GM23248 (cell line): ENCODE results near the gene OR9A2. TPM values are rescaled to one million over a fixed set of nuclear protein-coding genes. Genes with fewer than 3 reads are reported as not detected.
A peak's percentile ranks its signal among the peaks of the same experiment; 100 is the strongest.

ENCODE experiments used
- DNase-seq: peaks from one replicate; pipeline ENCODE4 v3.0.0-alpha.2; 2015
- H2AFZ ChIP-seq: fragments of 200-600 bp; sonication (generic); 2 replicates; pipeline ENCODE4 v1.6.1; 2016; ENCODE audit warnings: antibody characterized with exemption
- H3F3A ChIP-seq: fragments of 200-600 bp; sonication (generic); 2 replicates; pipeline ENCODE4 v1.6.1; 2016; ENCODE audit warnings: mild to moderate bottlenecking, antibody characterized with exemption, mixed run types; ENCODE audit not compliant: insufficient read depth
- H3K27ac ChIP-seq: fragments of 200-600 bp; sonication (generic); 2 replicates; pipeline ENCODE4 v1.5.1; 2016; ENCODE audit warnings: mild to moderate bottlenecking
- H3K27me3 ChIP-seq: fragments of 200-600 bp; sonication (generic); replicated peaks from 2 replicates; pipeline ENCODE4 v1.6.1; 2016; ENCODE audit warnings: mild to moderate bottlenecking; ENCODE audit not compliant: insufficient read depth
- H3K36me3 ChIP-seq: fragments of 200-600 bp; sonication (generic); 2 replicates; pipeline ENCODE4 v1.6.1; 2016; ENCODE audit warnings: low read depth, mild to moderate bottlenecking
- H3K4me1 ChIP-seq: fragments of 200-600 bp; sonication (generic); 2 replicates; pipeline ENCODE4 v1.6.1; 2016; ENCODE audit warnings: mild to moderate bottlenecking; ENCODE audit not compliant: insufficient read depth
- H3K4me2 ChIP-seq: fragments of 200-600 bp; sonication (generic); one replicate; pipeline ENCODE4 v1.6.1; 2016; ENCODE audit warnings: mild to moderate bottlenecking; ENCODE audit not compliant: unreplicated experiment
- H3K4me3 ChIP-seq: fragments of 200-600 bp; sonication (generic); 2 replicates; pipeline ENCODE4 v1.5.1; 2016; ENCODE audit warnings: mild to moderate bottlenecking
- H3K79me2 ChIP-seq: fragments of 200-600 bp; sonication (generic); 2 replicates; pipeline ENCODE4 v1.6.1; 2016; ENCODE audit warnings: mild to moderate bottlenecking; ENCODE audit not compliant: insufficient read depth
- H3K9ac ChIP-seq: fragments of 200-600 bp; sonication (generic); 2 replicates; pipeline ENCODE4 v1.6.1; 2016; ENCODE audit warnings: mild to moderate bottlenecking
- H3K9me2 ChIP-seq: fragments of 200-600 bp; sonication (generic); 2 replicates; pipeline ENCODE4 v1.6.1; 2016; ENCODE audit warnings: mixed run types, mild to moderate bottlenecking, moderate library complexity; ENCODE audit not compliant: insufficient read depth
- H3K9me3 ChIP-seq: fragments of 200-600 bp; sonication (generic); one replicate; pipeline ENCODE4 v1.6.1; 2017; ENCODE audit warnings: low read depth
- H4K20me1 ChIP-seq: fragments of 200-600 bp; sonication (generic); 2 replicates; pipeline ENCODE4 v1.6.0; 2016; ENCODE audit not compliant: insufficient read depth
- EZH2 ChIP-seq: fragments of 200-600 bp; sonication (generic); IDR thresholded peaks from 2 replicates; pipeline ENCODE4 v1.6.1; 2018; ENCODE audit warnings: antibody characterized with exemption, mild to moderate bottlenecking; ENCODE audit not compliant: insufficient read depth, poor library complexity, severe bottlenecking
- EZH2phosphoT487 ChIP-seq: fragments of 200-600 bp; sonication (generic); IDR thresholded peaks from 2 replicates; pipeline ENCODE4 v1.6.1; 2018; ENCODE audit warnings: antibody characterized with exemption, moderate library complexity, mild to moderate bottlenecking, low read depth; ENCODE audit not compliant: insufficient read depth
- WGBS, 2 experiments: methylation state at CpG; one replicate each; pipeline ENCODE4 v1.1.6; 2015 to 2017; ENCODE audit warnings: low lambda C conversion rate in 2 of 2, low coverage in 1 of 2; ENCODE audit errors: missing lambda C conversion rate in 2 of 2; 5-methylcytosine and 5-hydroxymethylcytosine counted together
- in situ Hi-C: fragments of 300-500 bp; cut with MboI; formaldehyde crosslinking; loops from 2 replicates; pipeline ENCODE4 v1.15.0; 2020
- polyA plus RNA-seq: library from polyadenylated mRNA; unstranded; fragments of >200 nt; fragmentation: Nextera tagmentation; extraction: Ambion mirVana; gene quantifications from 2 replicates; pipeline ENCODE4 v1.2.1, GENCODE V29; 2016
- total RNA-seq: library from RNA; depleted of rRNA; stranded (reverse); fragments of >200 nt; shearing (Covaris generic); gene quantifications from 2 replicates; pipeline ENCODE4 v1.2.3, GENCODE V29; 2014

Gene OR9A2
- total and polyA plus RNA-seq, 2 experiments from 2014 or later = not detected

DNA sequence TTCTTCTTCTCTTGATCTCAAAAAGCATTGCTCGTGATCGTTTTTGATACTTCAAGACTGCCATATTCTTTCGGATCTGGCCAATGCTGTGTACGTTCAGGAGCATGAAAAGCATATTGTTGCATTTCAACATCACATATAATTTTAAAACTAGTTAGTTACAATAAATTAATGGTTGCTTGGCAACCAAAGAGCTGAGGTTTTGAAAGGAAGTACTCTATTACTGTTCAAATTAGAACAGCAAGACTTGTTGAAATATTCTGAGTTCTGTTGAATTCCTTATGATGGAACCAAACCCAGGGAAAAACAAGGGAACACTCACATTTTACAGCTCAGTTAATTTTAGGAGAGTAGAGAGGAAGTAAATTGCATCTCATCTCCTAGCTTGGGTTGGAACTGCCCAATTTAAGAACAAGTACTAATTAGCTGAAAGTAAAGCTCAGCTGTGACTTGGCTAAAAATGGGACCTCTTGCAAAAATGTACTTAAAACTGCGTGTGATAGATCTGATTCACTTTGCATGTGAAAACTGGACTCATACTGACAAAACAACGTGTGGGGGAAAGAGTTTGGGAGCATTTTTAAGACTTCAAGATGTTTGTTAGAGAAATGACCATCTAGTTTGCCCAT is 21.2 kb downstream of the OR9A2 start:
- no peaks in the 10 kb centered on the region for H3K4me1 ChIP-seq
- H3K9ac ChIP-seq = no peak overlapping the region
- no peaks in the 10 kb centered on the region for H3K36me3 ChIP-seq
- 32 to 33% methylated on average over 6 of the region's 6 CpGs for WGBS, 2 experiments
- in situ Hi-C loops = loop anchor here (5.0 kb wide), 1 partner anchor 207 kb away; no protein-coding TSS in a partner anchor
- no peaks in the 10 kb centered on the region for H3K9me3 ChIP-seq
- H3K4me3 ChIP-seq = no peak overlapping the region
- no peaks in the 10 kb centered on the region for H3K79me2 ChIP-seq
- H3K27me3 ChIP-seq = 0 out of 2 replicates have a peak, but pooled peaks cover 16% of the 10 kb centered on the region
- no peaks in the 10 kb centered on the region for H4K20me1 ChIP-seq
- TF ChIP-seq EZH2 (no peak), EZH2phosphoT487 (no peak)
- H3K27ac ChIP-seq = no peak overlapping the region
- DNase-seq = no peak
- no peak overlapping the region for H3K4me2 ChIP-seq
- H3K9me2 ChIP-seq = no peaks in the 10 kb centered on the region
- no peaks in the 10 kb centered on the region for H3F3A ChIP-seq
- no peak overlapping the region for H2AFZ ChIP-seq

GRCh38 chr7:143003393-143004051 is 23.4 kb downstream of the OR9A2 start:
- in situ Hi-C loops = no loop called here
- H3K9ac ChIP-seq = no peak overlapping the region
- no peaks in the 10 kb centered on the region for H4K20me1 ChIP-seq
- TF ChIP-seq EZH2 (no peak), EZH2phosphoT487 (no peak)
- no peaks in the 10 kb centered on the region for H3K9me3 ChIP-seq
- peak overlapping the region; percentile 71 for H3K4me2 ChIP-seq
- H3K4me3 ChIP-seq = peak overlapping the region; percentile 65
- H2AFZ ChIP-seq = peak overlapping the region; percentile 97
- H3K9me2 ChIP-seq = no peaks in the 10 kb centered on the region
- 33 to 40% methylated on average over 6 of the region's 6 CpGs for WGBS, 2 experiments
- H3K4me1 ChIP-seq = no peaks in the 10 kb centered on the region
- no peaks in the 10 kb centered on the region for H3K79me2 ChIP-seq
- 0 out of 2 replicates have a peak, but pooled peaks cover 16% of the 10 kb centered on the region for H3K27me3 ChIP-seq
- peak; percentile 62 for DNase-seq
- H3K36me3 ChIP-seq = no peaks in the 10 kb centered on the region
- no peak overlapping the region for H3K27ac ChIP-seq
- H3F3A ChIP-seq = no peaks in the 10 kb centered on the region

DNA sequence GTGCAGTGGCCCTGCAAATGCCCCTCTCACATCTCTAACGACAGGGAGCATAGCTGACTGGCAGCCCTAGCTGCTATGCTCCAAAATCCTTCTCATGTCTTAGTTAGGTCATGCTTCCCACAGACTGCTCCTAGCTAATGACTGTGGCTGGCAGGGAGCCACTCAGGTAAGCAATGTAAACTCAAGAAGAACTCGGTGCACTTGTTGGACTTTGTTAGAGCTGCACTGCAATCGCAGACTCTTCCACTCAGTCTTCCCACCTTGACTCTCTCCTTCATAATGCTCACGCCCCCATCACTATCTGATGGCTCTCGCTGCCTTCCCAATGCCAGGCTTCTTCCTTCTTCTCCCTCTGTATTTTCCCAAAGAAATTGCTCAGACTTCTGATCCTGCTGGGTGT is 24.0 kb downstream of the OR9A2 start:
- Histone ChIP-seq H3K4me1 (no peaks in the 10 kb centered on the region), H3K36me3 (no peaks in the 10 kb centered on the region), H3F3A (no peaks in the 10 kb centered on the region), H3K9ac (no peak overlapping the region), H3K4me2 (peak overlapping the region; percentile 71), H3K27me3 (0 out of 2 replicates have a peak, but pooled peaks cover 16% of the 10 kb centered on the region), H3K79me2 (no peaks in the 10 kb centered on the region), H3K9me3 (no peaks in the 10 kb centered on the region), H3K27ac (no peak overlapping the region), H3K4me3 (peak overlapping the region; percentile 65), H2AFZ (peak overlapping the region; percentile 97), H3K9me2 (no peaks in the 10 kb centered on the region), H4K20me1 (no peaks in the 10 kb centered on the region)
- no peak for DNase-seq
- TF ChIP-seq EZH2phosphoT487 = no peak
- TF ChIP-seq EZH2 = no peak
- WGBS, 2 experiments = 68 to 75% methylated on average over 5 of the region's 5 CpGs
- in situ Hi-C loops = no loop called here

DNA sequence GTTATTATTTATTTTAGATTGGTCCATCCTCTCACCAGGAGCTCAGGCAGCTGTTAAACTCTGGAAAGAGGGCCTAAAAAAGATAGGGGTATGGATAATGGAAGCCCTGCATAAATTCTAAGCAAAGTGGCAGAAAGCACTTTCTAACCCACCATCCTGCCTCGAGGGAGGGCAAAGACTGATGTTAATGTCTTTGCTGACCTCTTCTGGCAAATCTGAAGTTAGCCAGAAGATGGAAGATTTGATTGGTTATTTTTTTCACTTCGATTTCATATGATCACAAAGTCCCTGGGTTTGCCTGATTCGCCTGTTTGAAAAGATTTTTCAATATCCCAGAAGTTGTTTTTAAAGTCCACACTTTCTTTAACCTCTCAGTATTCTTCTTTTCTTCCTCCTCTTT is 24.8 kb downstream of the OR9A2 start:
- Histone ChIP-seq H3K9me3 (no peaks in the 10 kb centered on the region), H3F3A (no peaks in the 10 kb centered on the region), H3K4me2 (no peak overlapping the region), H2AFZ (no peak overlapping the region), H3K27me3 (0 out of 2 replicates have a peak, but pooled peaks cover 14% of the 10 kb centered on the region), H3K9me2 (no peaks in the 10 kb centered on the region), H4K20me1 (no peaks in the 10 kb centered on the region), H3K79me2 (no peaks in the 10 kb centered on the region), H3K27ac (no peak overlapping the region), H3K4me1 (no peaks in the 10 kb centered on the region), H3K4me3 (no peak overlapping the region), H3K36me3 (no peaks in the 10 kb centered on the region), H3K9ac (no peak overlapping the region)
- TF ChIP-seq EZH2 (no peak), EZH2phosphoT487 (no peak)
- peak; percentile 37 for DNase-seq
- 26 to 29% methylated on average over 3 of the region's 3 CpGs for WGBS, 2 experiments
- in situ Hi-C loops = no loop called here
